HCT116 (cell line): ENCODE results near the gene SLC25A44. TPM values are rescaled to one million over a fixed set of nuclear protein-coding genes. Genes with fewer than 3 reads are reported as not detected.
A peak's percentile ranks its signal among the peaks of the same experiment; 100 is the strongest.

Experiments used
- ATAC-seq: fragments of 200-7000 bp; cut with Tn5 transposase; 2 replicates; pipeline ENCODE4 v1.9.1; 2020; ENCODE audit warnings: mild to moderate bottlenecking, moderate library complexity
- BruUV-seq: library from RNA; stranded (reverse); fragments of 400-500 nt; replicated peaks from 2 replicates; lab custom pipeline; 2021; lab: Mats Ljungman, UMichigan
- CTCF ChIA-PET: fragments of 300-600 bp; sonication (Branson Sonifier 250); formaldehyde crosslinking; loops from one replicate; lab custom pipeline; 2021; ENCODE audit warnings: antibody characterized with exemption; lab: Charles Lee
- POLR2A ChIA-PET: fragments of 300-600, 350-600 bp; sonication (Branson Sonifier 250); formaldehyde crosslinking; loops from one replicate; lab custom pipeline; 2021; ENCODE audit warnings: antibody characterized with exemption; lab: Charles Lee
- RAD21 ChIA-PET, 2 experiments: fragments of 300-600 bp; sonication (Branson Sonifier 250); formaldehyde crosslinking; loops; one replicate each; lab custom pipeline; 2023; ENCODE audit warnings: low total read pairs in 2 of 2; ENCODE audit not compliant: uncharacterized antibody in 2 of 2, unreplicated experiment in 2 of 2, low non-redundant PET in 1 of 2; lab: Charles Lee
- DNase-seq: peaks from one replicate; pipeline ENCODE4 v3.0.0-alpha.2; 2010; ENCODE audit warnings: low read depth, low spot score
- H2AFZ ChIP-seq: fragments of 200-600 bp; shearing (Covaris generic), sonication (generic); 2 replicates; pipeline ENCODE4 v1.6.1; 2017; ENCODE audit warnings: low read depth, mixed run types, mixed read lengths, antibody characterized with exemption, low read length; ENCODE audit not compliant: poor library complexity, severe bottlenecking
- H3K27ac ChIP-seq: 2 replicates; pipeline ENCODE4 v1.5.1; 2012; ENCODE audit warnings: low read depth, low read length
- H3K27me3 ChIP-seq: fragments of 200-600 bp; sonication (generic); 2 replicates; pipeline ENCODE4 v1.6.1; 2016; ENCODE audit warnings: mixed run types, low read length, mixed read lengths; ENCODE audit not compliant: insufficient read depth
- H3K36me3 ChIP-seq, 2 experiments: fragments of 200-500 bp in 1 of 2; fragments of 200-600 bp in 1 of 2; sonication (Bioruptor generic) in 1 of 2; sonication (generic) in 1 of 2; 2 replicates each; pipeline versions ENCODE4 v1.5.1 to v1.6.1; 2014 to 2016; ENCODE audit warnings: low read length in 2 of 2, inconsistent platforms in 1 of 2, mixed read lengths in 1 of 2, mixed run types in 1 of 2; ENCODE audit not compliant: insufficient read depth in 2 of 2, control insufficient read depth in 1 of 2
- H3K4me1 ChIP-seq, 2 experiments: fragments of 200-600 bp in 1 of 2; sonication (generic) in 1 of 2; 2 replicates each; pipeline versions ENCODE4 v1.5.1 to v1.6.1; 2012 to 2017; ENCODE audit warnings: low read length in 2 of 2, inconsistent platforms in 1 of 2, mild to moderate bottlenecking in 1 of 2, mixed read lengths in 1 of 2, mixed run types in 1 of 2, moderate library complexity in 1 of 2; ENCODE audit not compliant: insufficient read depth in 2 of 2, control insufficient read depth in 1 of 2
- H3K4me2 ChIP-seq: fragments of 200-600 bp; sonication (generic); 2 replicates; pipeline ENCODE4 v1.6.1; 2017; ENCODE audit warnings: mixed run types, low read length, mixed read lengths
- H3K4me3 ChIP-seq, 2 experiments: fragments of 200-600 bp in 1 of 2; sonication (generic) in 1 of 2; replicated peaks in 1 of 2; 2 replicates each; pipeline ENCODE4 v1.5.1; 2011 to 2016; ENCODE audit warnings: low read length in 2 of 2, control low read depth in 1 of 2, low read depth in 1 of 2, mild to moderate bottlenecking in 1 of 2, mixed read lengths in 1 of 2, mixed run types in 1 of 2
- H3K79me2 ChIP-seq: fragments of 200-600 bp; sonication (generic); 2 replicates; pipeline ENCODE4 v1.6.1; 2017; ENCODE audit warnings: mild to moderate bottlenecking, mixed run types, low read length, moderate library complexity, mixed read lengths; ENCODE audit not compliant: insufficient read depth
- H3K9ac ChIP-seq: fragments of 200-600 bp; sonication (generic); 2 replicates; pipeline ENCODE4 v1.6.1; 2016; ENCODE audit warnings: low read length, mixed read lengths
- H3K9me2 ChIP-seq: fragments of 200-600 bp; sonication (generic), shearing (Covaris generic); 2 replicates; pipeline ENCODE4 v1.6.1; 2017; ENCODE audit warnings: mixed run types, mild to moderate bottlenecking, moderate library complexity; ENCODE audit not compliant: insufficient read depth
- H3K9me3 ChIP-seq, 2 experiments: fragments of 200-500 bp in 1 of 2; fragments of 200-600 bp in 1 of 2; sonication (Bioruptor generic) in 1 of 2; sonication (generic) in 1 of 2; 2 replicates each; pipeline ENCODE4 v1.6.1; 2014 to 2017; ENCODE audit warnings: low read length in 2 of 2, mixed read lengths in 2 of 2, inconsistent platforms in 1 of 2, low read depth in 1 of 2, mild to moderate bottlenecking in 1 of 2, mixed run types in 1 of 2, moderate library complexity in 1 of 2; ENCODE audit not compliant: control insufficient read depth in 1 of 2, insufficient read depth in 1 of 2
- H4K20me1 ChIP-seq: fragments of 200-600 bp; sonication (generic), shearing (Covaris generic); 2 replicates; pipeline ENCODE4 v1.6.1; 2017; ENCODE audit warnings: mixed run types, mild to moderate bottlenecking, moderate library complexity; ENCODE audit not compliant: insufficient read depth
- ATF3 ChIP-seq: IDR thresholded peaks from 2 replicates; pipeline ENCODE4 v1.6.1; 2012
- CBX3 ChIP-seq: IDR thresholded peaks from 2 replicates; pipeline ENCODE4 v1.6.1; 2012; ENCODE audit warnings: low read depth
- EGR1 ChIP-seq: IDR thresholded peaks from 2 replicates; pipeline ENCODE4 v1.6.1; 2012; ENCODE audit warnings: low read depth
- ELF1 ChIP-seq: IDR thresholded peaks from 2 replicates; pipeline ENCODE4 v1.6.1; 2012; ENCODE audit warnings: low read depth, borderline replicate concordance
- EZH2phosphoT487 ChIP-seq: fragments of 200-600 bp; IDR thresholded peaks from 2 replicates; pipeline ENCODE4 v1.6.1; 2018; ENCODE audit warnings: antibody characterized with exemption, borderline replicate concordance
- FOSL1 ChIP-seq: IDR thresholded peaks from 2 replicates; pipeline ENCODE4 v1.6.1; 2012; ENCODE audit warnings: low read depth
- JUND ChIP-seq: IDR thresholded peaks from 2 replicates; pipeline ENCODE4 v1.6.1; 2012
- MAX ChIP-seq: IDR thresholded peaks from 2 replicates; pipeline ENCODE4 v1.6.1; 2012
- POLR2A ChIP-seq: IDR thresholded peaks from 2 replicates; pipeline ENCODE4 v1.7.0; 2011; ENCODE audit warnings: borderline replicate concordance; ENCODE audit not compliant: insufficient read depth, insufficient read length; ENCODE audit errors: extremely low read depth
- POLR2AphosphoS5 ChIP-seq: IDR thresholded peaks from 2 replicates; pipeline ENCODE4 v1.6.1; 2011; ENCODE audit warnings: mild to moderate bottlenecking, low read depth, low read length, moderate library complexity
- SIN3A ChIP-seq: IDR thresholded peaks from 2 replicates; pipeline ENCODE4 v1.6.1; 2012; ENCODE audit warnings: low read depth
- SP1 ChIP-seq: IDR thresholded peaks from 2 replicates; pipeline ENCODE4 v1.6.1; 2012; ENCODE audit warnings: low read depth
- YY1 ChIP-seq: IDR thresholded peaks from 2 replicates; pipeline ENCODE4 v1.6.1; 2011; ENCODE audit warnings: low read length, low read depth, moderate library complexity, mild to moderate bottlenecking; ENCODE audit not compliant: insufficient replicate concordance; ENCODE audit errors: extremely low read depth
- ZBTB33 ChIP-seq: IDR thresholded peaks from 2 replicates; pipeline ENCODE4 v1.6.1; 2011; ENCODE audit warnings: mild to moderate bottlenecking, low read length, moderate library complexity; ENCODE audit not compliant: insufficient replicate concordance; ENCODE audit errors: extremely low read depth
- ZNF274 ChIP-seq: fragments of 200-500 bp; sonication (Bioruptor generic); IDR thresholded peaks from 2 replicates; pipeline ENCODE4 v1.6.1; 2014; ENCODE audit warnings: mild to moderate bottlenecking, low read depth, low read length, inconsistent platforms
- intact Hi-C: fragments of 100-400 bp; cut with micrococcal nuclease; formaldehyde crosslinking; loops from 2 replicates; pipeline ENCODE4 v1.10.0; 2022
- total RNA-seq: library from RNA; stranded (reverse); gene quantifications from one replicate; pipeline ENCODE4 v1.2.1, GENCODE V29; 2021; ENCODE audit not compliant: unreplicated experiment
- TF ChIP-seq, protein P1 (sequence below): IDR thresholded peaks from 2 replicates; pipeline ENCODE4 v1.6.1; 2012; ENCODE audit warnings: low read depth

Gene SLC25A44
- total RNA-seq, 1 experiment from 2014 or later, result 17.5 TPM

DNA sequence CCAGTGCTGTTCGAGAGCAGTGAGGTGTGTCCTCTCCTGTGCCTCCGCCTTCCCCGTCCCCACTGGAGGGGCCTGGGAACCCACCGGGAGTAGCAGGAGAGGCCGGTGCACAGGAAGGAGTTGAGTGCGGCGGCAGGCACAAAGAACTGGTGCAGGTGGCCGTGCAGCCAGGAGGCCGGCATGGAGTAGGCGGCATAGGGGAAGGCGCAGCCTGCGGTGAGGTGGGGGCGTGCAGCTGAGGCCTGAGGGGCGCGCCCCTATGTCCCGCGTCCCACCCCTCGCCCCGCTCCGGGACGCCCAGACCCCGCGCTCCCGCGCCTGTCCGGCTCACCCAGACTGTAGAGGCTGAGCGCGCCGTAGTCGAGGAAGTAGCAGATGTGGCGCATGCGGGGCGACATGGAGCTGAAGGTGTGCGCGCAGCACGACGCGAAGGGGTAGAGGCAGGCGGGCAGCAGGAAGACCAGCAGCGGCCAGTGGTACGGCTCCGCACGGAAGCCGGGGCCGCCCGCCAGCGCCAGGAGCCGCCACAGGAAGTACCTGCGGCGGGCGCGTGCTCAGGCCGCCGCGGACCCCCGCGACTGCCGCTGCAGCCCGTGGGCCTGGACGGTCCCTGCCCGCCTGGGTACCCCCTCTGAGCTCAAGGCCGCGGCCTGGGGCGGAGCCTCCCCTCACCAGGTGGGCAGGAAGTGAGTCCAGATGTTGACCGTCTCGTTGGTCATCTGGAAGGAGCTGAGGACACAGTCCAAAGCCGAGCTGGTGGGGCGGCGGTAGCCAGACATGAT is 51.7 kb downstream of the SLC25A44 start (continued):
- no peak for TF ChIP-seq ZBTB33
- TF ChIP-seq EGR1, result no peak

DNA sequence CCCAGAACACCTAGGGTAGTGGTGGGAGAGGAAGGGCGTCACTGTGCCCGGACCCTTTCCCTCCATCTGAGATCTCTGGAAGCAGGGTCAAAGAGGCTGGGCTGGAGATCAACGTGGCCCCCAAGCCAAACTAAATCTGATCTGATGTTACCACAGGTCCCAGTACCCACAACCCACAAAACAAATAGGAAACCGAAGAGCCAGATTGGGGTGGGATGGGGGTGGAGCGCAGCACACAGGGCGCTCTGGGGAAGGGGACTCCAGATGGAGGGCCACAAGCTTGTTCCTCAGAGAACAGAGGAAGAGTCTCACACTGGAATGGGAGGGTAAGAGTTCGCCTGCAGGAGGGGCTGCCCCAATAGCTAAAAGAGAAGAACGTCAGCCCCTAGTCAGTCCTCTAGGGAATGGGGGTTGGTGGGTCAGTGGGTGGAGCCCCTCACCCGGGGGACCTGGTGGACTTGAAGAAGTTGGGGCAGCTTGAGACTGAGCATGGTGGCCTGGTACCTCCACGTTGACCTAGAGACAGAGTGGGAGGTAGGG is 52.4 kb downstream of the SLC25A44 start:
- BruUV-seq, result no TSS peak
- 0 out of 2 replicates have a peak overlapping the region, but pooled peaks have one; percentile 24 for H3K27ac ChIP-seq
- ATAC-seq, result no peak
- peaks cover 9 to 24% of the 10 kb centered on the region in 2 experiments for H3K4me1 ChIP-seq
- no peaks in the 10 kb centered on the region for H3K9me2 ChIP-seq
- peaks cover 3% of the 10 kb centered on the region; the same call in 1 of the 2 replicates for H4K20me1 ChIP-seq
- no peak overlapping the region for H3K4me2 ChIP-seq
- no peak overlapping the region for H2AFZ ChIP-seq
- POLR2A ChIA-PET, result no interaction called here
- RAD21 ChIA-PET, result no interaction called here
- no peaks in the 10 kb centered on the region for H3K9me3 ChIP-seq
- H3K79me2 ChIP-seq, result no peaks in the 10 kb centered on the region
- H3K9ac ChIP-seq, result no peak overlapping the region
- no peaks in the 10 kb centered on the region for H3K27me3 ChIP-seq
- peaks cover 11 to 20% of the 10 kb centered on the region in 2 experiments; a peak in 3 of 4 replicates for H3K36me3 ChIP-seq
- no peak overlapping the region for H3K4me3 ChIP-seq
- intact Hi-C loops, result no loop called here
- TF ChIP-seq FOSL1, result no peak
- no peak for TF ChIP-seq YY1
- no peak for TF ChIP-seq JUND
- TF ChIP-seq POLR2AphosphoS5, result no peak
- TF ChIP-seq SIN3A, result no peak
- no peak for TF ChIP-seq ELF1
- TF ChIP-seq POLR2A, result no peak
- TF ChIP-seq ATF3, result no peak
- no peak for TF ChIP-seq EZH2phosphoT487
- TF ChIP-seq, protein P1, sequence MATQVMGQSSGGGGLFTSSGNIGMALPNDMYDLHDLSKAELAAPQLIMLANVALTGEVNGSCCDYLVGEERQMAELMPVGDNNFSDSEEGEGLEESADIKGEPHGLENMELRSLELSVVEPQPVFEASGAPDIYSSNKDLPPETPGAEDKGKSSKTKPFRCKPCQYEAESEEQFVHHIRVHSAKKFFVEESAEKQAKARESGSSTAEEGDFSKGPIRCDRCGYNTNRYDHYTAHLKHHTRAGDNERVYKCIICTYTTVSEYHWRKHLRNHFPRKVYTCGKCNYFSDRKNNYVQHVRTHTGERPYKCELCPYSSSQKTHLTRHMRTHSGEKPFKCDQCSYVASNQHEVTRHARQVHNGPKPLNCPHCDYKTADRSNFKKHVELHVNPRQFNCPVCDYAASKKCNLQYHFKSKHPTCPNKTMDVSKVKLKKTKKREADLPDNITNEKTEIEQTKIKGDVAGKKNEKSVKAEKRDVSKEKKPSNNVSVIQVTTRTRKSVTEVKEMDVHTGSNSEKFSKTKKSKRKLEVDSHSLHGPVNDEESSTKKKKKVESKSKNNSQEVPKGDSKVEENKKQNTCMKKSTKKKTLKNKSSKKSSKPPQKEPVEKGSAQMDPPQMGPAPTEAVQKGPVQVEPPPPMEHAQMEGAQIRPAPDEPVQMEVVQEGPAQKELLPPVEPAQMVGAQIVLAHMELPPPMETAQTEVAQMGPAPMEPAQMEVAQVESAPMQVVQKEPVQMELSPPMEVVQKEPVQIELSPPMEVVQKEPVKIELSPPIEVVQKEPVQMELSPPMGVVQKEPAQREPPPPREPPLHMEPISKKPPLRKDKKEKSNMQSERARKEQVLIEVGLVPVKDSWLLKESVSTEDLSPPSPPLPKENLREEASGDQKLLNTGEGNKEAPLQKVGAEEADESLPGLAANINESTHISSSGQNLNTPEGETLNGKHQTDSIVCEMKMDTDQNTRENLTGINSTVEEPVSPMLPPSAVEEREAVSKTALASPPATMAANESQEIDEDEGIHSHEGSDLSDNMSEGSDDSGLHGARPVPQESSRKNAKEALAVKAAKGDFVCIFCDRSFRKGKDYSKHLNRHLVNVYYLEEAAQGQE, result no peak
- TF ChIP-seq ZNF274, result no peak
- no peak for TF ChIP-seq EGR1
- TF ChIP-seq MAX, result no peak
- no peak for TF ChIP-seq CBX3
- no peak for TF ChIP-seq SP1
- TF ChIP-seq, all 23 proteins: peak for 0
- DNase-seq, result no peak
- CTCF ChIA-PET, result interaction anchor here (1.4 kb wide), 1 partner anchor 13 kb away, joined by 3 read pairs; no protein-coding TSS in a partner anchor
